ENCODE results near the gene TMEM168. TPM values are rescaled to one million over a fixed set of nuclear protein-coding genes. Genes with fewer than 3 reads are reported as not detected.
"Not testable (repeated sequence)": the region's sequence is repeated elsewhere in the genome, so short reads cannot be mapped to it uniquely, and the experiment has no call there.

Gene TMEM168
- total and polyA plus RNA-seq, 2 experiments from 2014 or later, result 16.0 to 17.3 TPM

GRCh38 chr7:112800486-112800885 lies 10.3 kb upstream of the TMEM168 start:
- no peaks in the 10 kb centered on the region for H3K79me2 ChIP-seq (ENCODE audit: insufficient read depth)
- DNase-seq, result no peak
- H3K27ac ChIP-seq, result no peak overlapping the region
- no peaks in the 10 kb centered on the region for H3K9me2 ChIP-seq (ENCODE audit: insufficient read depth)
- no peaks in the 10 kb centered on the region for H3K4me1 ChIP-seq (ENCODE audit: insufficient read depth)
- H2AFZ ChIP-seq, result no peak overlapping the region
- no peaks in the 10 kb centered on the region for H4K20me1 ChIP-seq (ENCODE audit: insufficient read depth)
- H3K9me3 ChIP-seq (ENCODE audit: low read depth), result no peaks in the 10 kb centered on the region
- H3F3A ChIP-seq (ENCODE audit: insufficient read depth), result no peaks in the 10 kb centered on the region
- no peak overlapping the region for H3K9ac ChIP-seq
- no peaks in the 10 kb centered on the region for H3K36me3 ChIP-seq (ENCODE audit: low read depth)
- no peak overlapping the region for H3K4me3 ChIP-seq
- WGBS, 2 experiments (ENCODE audit: low coverage in 1 of 2, low lambda C conversion rate in 2 of 2, missing lambda C conversion rate in 2 of 2), result 51 to 66% methylated on average over 2 of the region's 2 CpGs
- in situ Hi-C loops (cut with MboI), result no loop called here
- TF ChIP-seq EZH2phosphoT487 (IDR thresholded peaks at IDR 0.05; ENCODE audit: insufficient read depth, low read depth) (no peak), EZH2 (IDR thresholded peaks at IDR 0.05; ENCODE audit: insufficient read depth, poor library complexity, severe bottlenecking) (no peak)
- no peak overlapping the region for H3K4me2 ChIP-seq (ENCODE audit: unreplicated experiment)
- H3K27me3 ChIP-seq (replicated peaks; ENCODE audit: insufficient read depth), result no peaks in the 10 kb centered on the region

DNA sequence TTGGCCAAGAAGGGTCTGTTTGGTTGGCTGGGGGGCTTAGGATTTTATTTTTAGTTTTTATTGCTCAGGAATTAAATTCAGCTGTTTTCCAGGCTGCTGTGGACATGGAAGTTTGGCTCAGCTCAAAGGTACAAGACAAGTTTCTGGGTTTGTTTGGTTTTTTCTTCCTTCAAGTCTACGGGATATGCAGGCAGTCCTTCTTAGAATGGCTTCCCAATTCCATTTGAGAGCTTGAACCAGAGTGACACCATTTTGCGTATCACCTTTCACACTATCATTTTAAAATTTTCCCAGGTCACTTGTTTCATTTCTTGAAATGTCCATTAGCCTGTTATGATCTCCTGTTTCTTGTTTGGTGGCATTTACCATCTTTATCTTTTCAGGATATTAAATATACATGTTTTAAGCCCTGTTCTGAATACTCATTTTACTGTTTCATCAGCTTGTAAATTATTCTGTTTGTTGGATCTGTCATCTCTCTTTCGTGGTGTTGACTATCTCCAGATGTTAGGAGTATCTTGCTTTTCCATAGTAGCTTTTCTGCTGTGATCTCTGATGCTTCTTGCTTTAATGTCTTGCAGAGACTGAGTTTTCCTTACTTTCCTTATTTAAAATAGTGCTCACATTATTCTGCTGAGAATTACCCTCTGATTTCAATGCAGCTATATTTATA lies 9.4 kb upstream of the TMEM168 start:
- Histone ChIP-seq H3K4me2 (ENCODE audit: unreplicated experiment) (no peak overlapping the region), H3K9me3 (ENCODE audit: low read depth) (no peaks in the 10 kb centered on the region), H3K9me2 (ENCODE audit: insufficient read depth) (no peaks in the 10 kb centered on the region), H3K79me2 (ENCODE audit: insufficient read depth) (no peaks in the 10 kb centered on the region), H3K27ac (no peak overlapping the region), H3F3A (ENCODE audit: insufficient read depth) (no peaks in the 10 kb centered on the region; the same call in 1 of the 2 replicates), H3K27me3 (replicated peaks; ENCODE audit: insufficient read depth) (no peaks in the 10 kb centered on the region), H4K20me1 (ENCODE audit: insufficient read depth) (no peaks in the 10 kb centered on the region), H3K36me3 (ENCODE audit: low read depth) (no peaks in the 10 kb centered on the region), H3K4me1 (ENCODE audit: insufficient read depth) (no peaks in the 10 kb centered on the region), H3K4me3 (no peak overlapping the region), H3K9ac (no peak overlapping the region), H2AFZ (no peak overlapping the region)
- in situ Hi-C loops (cut with MboI), result no loop called here
- no peak for DNase-seq
- TF ChIP-seq EZH2 (IDR thresholded peaks at IDR 0.05; ENCODE audit: insufficient read depth, poor library complexity, severe bottlenecking) (no peak), EZH2phosphoT487 (IDR thresholded peaks at IDR 0.05; ENCODE audit: insufficient read depth, low read depth) (no peak)
- 9 to 13% methylated on average over 3 of the region's 3 CpGs for whole genome bisulfite sequencing, 2 experiments (ENCODE audit: low coverage in 1 of 2, low lambda C conversion rate in 2 of 2, missing lambda C conversion rate in 2 of 2)

DNA sequence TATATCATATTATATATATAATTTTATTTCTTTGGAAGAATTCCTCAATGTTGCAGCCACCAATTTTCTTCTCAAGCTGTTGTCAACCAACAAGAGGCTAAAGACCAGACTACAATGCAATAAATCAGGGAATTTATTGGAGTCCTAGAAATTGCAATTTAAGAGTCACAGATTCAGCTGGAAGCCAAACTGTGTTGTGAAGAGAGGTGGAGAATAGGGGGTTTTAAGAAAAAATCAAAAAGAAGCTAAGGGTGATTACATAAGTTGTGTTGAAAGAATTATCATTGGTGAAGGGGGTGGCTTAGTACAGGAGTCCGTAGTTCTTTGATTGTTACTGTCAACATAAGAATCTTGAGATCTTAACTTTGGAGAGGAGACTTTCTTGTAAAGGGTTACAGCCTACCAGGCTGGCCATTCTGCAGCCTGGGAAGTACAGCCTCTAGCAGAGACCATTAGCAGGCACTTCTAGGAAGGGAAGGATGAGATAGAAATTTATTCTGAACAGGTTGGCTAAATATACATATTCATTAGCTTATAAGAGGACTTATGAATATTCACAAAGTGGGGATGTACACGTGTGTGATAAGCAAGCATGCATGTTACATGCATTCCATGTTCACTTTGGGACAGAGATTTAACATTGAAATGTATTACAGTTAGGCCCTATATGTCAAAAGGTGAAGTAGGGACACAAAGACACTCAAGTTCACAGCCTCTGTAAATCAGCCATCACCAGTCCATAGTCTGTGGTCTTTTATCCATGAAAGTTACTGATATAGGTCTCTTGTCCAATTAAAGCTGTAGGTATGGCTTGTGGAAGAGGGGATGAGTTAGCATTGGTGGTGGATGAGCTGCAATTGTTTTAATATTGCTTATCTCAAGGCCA lies 8.3 kb upstream of the TMEM168 start:
- H3K36me3 ChIP-seq (ENCODE audit: low read depth), result no peaks in the 10 kb centered on the region
- no peak overlapping the region for H2AFZ ChIP-seq
- no peaks in the 10 kb centered on the region; the same call in 1 of the 2 replicates for H3F3A ChIP-seq (ENCODE audit: insufficient read depth)
- no peak overlapping the region for H3K4me2 ChIP-seq (ENCODE audit: unreplicated experiment)
- H3K27me3 ChIP-seq (replicated peaks; ENCODE audit: insufficient read depth), result no peaks in the 10 kb centered on the region
- no peaks in the 10 kb centered on the region for H4K20me1 ChIP-seq (ENCODE audit: insufficient read depth)
- in situ Hi-C loops (cut with MboI), result no loop called here
- no peak overlapping the region for H3K4me3 ChIP-seq
- DNase-seq, result no peak
- H3K9ac ChIP-seq, result no peak overlapping the region
- H3K9me3 ChIP-seq (ENCODE audit: low read depth), result no peaks in the 10 kb centered on the region
- no peaks in the 10 kb centered on the region for H3K9me2 ChIP-seq (ENCODE audit: insufficient read depth)
- H3K79me2 ChIP-seq (ENCODE audit: insufficient read depth), result no peaks in the 10 kb centered on the region
- 60 to 84% methylated on average over 2 of the region's 2 CpGs for WGBS, 2 experiments (ENCODE audit: low coverage in 1 of 2, low lambda C conversion rate in 2 of 2, missing lambda C conversion rate in 2 of 2)
- H3K27ac ChIP-seq, result no peak overlapping the region
- no peaks in the 10 kb centered on the region for H3K4me1 ChIP-seq (ENCODE audit: insufficient read depth)
- TF ChIP-seq EZH2phosphoT487 (IDR thresholded peaks at IDR 0.05; ENCODE audit: insufficient read depth, low read depth), result no peak
- TF ChIP-seq EZH2 (IDR thresholded peaks at IDR 0.05; ENCODE audit: insufficient read depth, poor library complexity, severe bottlenecking), result no peak

GRCh38 chr7:112796552-112796951 lies 6.4 kb upstream of the TMEM168 start:
- H2AFZ ChIP-seq, result not testable (repeated sequence)

More at GRCh38 chr7:112796552-112796951, 6.4 kb upstream of the TMEM168 start:
- DNase-seq; H3K9ac ChIP-seq; in situ Hi-C loops (cut with MboI); H3K27me3 ChIP-seq (replicated peaks; ENCODE audit: insufficient read depth); H3K27ac ChIP-seq; H3K4me1 ChIP-seq (ENCODE audit: insufficient read depth); H3K9me3 ChIP-seq (ENCODE audit: low read depth); H3K36me3 ChIP-seq (ENCODE audit: low read depth); H3F3A ChIP-seq (ENCODE audit: insufficient read depth); H3K4me2 ChIP-seq (ENCODE audit: unreplicated experiment); H3K9me2 ChIP-seq (ENCODE audit: insufficient read depth); H4K20me1 ChIP-seq (ENCODE audit: insufficient read depth); H3K79me2 ChIP-seq (ENCODE audit: insufficient read depth); H3K4me3 ChIP-seq: not testable (repeated sequence)

Data from GM23248 (cell line).